GM18868 (cell line): Measurements from ENCODE around the gene MCIDAS.

Experiments
- ATAC-seq: cut with Tn5 transposase; IDR thresholded peaks from one replicate; pipeline ENCODE4 v1.9.1; 2021; ENCODE audit warnings: mild to moderate bottlenecking, moderate library complexity; ENCODE audit not compliant: unreplicated experiment

Gene MCIDAS

GRCh38 chr5:55171471-55171870 lies 55.6 kb downstream of the MCIDAS start:
- no peak for ATAC-seq
